Amygdala (tissue), 56 donors: ENCODE results near the gene TMC1.

Experiments used
- DNase-seq, 56 donors: peaks; one replicate each; lab custom pipeline; 2025; lab: John Stamatoyannopoulos, UW

The TMC1 gene

DNA sequence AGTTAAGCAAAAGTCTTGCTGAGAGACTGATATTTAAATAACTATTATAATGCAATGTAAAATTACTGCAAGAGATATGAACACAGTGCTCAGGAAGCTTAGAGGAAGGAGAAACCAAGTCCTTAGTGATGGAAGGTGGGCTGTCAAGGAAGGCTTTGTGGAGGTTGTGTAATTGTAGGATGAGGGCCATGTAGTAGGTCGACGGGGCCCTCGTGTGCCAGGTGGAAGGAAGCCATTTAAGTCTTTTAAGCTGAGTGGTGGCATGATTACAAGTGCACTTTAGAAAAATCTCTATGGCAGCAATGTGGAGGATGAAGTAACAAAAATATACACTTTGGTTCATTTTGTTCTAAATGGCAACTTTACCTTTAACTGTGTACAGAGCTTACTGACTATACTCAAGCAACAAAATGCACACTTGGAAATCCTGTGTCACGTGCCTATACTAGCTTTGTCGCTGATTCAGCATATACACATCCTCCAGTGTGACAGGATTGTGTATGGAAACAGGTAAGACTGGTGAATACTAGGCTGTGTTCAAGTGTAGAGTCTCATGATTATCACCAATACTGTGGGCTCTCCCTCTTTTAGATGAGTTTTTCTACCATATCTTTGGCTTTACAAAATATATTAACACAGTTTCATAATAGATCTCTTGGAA lies 78.6 kb downstream of the TMC1 start:
- no peak for DNase-seq

DNA sequence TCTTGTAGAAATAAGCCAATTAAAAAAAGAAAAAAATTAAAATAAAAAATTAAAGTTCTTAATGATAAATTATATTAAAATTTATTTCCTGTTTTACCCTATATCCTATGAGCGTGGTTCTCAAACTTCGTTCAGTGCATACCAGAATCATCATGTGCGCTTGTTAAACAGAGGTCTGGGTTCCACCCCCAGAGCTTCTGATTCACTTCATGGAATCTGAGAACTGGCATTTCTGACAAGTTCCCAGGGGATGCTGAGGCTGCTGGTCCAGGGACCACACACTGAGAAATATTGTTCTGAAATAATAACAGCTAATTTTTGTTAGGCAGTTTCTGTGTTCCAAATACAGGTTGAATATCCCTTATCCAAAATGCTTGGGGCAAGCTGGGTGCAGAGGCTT lies 79.3 kb downstream of the TMC1 start:
- no peak for DNase-seq

DNA sequence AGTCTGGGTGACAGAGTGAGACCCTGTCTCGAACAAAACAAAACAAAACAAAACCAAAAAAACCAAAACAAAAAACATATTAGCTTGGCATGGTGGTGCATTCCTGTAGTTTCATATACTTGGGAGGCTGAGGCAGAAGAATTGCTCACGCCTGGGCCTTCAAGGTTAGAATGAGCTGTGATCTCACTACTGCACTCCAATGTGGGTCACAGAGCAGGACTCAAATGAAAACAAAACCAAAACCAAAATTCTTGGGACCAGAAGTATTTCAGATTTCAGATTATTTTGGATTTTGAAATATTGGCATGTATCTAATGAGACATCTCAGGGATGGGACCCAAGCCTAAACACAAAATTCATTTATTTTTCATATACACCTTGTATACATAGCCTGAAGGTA lies 80.2 kb downstream of the TMC1 start:
- no peak for DNase-seq

DNA sequence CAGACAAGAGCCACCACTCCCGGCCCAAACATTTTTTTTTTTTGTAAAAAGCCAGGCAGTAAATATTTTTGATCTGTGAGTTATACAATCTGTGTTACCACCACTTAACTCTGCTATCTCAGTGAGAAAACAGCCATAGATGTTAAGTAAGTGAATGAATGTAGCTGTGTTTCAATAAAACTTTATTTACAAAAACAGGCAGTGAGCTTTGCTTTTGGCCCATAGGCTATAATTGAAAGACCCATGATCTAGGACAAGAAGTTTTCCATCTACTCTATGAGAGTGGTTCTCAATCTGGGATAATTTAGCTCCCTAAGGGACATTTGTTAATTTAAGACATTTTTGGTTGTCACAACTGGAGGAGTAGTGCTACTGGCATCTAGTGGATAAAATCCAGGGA lies 91.0 kb downstream of the TMC1 start:
- DNase-seq: no peak

DNA sequence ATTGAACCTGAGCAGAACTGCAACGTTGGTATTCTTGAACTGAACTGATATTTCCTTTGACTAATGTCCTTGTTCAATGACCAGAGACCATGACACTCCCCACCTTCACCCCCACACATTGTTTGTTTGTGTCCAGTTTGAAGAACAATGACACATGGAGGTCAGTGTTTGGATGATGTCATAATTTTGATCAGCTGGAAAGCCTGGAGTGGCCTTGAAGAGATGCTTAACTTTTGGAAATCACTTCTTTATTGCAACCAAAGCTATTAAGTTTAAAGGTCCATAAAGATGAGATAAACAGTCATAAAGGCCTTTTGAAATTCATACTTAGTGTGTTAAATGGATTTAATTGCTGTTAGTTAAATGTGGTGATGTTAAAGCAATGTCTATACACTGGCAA lies 92.7 kb downstream of the TMC1 start:
- DNase-seq: no peak

DNA sequence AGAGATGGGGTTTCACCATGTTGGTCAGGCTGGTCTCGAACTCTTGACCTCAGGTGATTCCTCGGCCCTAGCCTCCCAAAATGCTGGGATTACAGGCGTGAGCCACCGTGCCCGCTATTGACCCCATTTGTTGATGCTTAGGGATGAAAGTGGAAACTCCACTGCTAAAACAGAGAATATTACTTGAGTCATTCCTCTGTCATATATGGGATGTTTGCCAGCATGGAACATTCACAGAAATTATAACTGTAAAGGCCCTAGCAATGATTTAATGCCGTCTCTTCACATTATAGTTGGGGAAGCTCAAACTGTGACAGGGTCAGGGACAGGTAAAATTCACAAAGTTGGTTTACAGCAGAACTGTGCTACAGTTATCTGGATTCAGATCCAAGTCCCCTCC lies 94.5 kb downstream of the TMC1 start:
- DNase-seq: no peak

DNA sequence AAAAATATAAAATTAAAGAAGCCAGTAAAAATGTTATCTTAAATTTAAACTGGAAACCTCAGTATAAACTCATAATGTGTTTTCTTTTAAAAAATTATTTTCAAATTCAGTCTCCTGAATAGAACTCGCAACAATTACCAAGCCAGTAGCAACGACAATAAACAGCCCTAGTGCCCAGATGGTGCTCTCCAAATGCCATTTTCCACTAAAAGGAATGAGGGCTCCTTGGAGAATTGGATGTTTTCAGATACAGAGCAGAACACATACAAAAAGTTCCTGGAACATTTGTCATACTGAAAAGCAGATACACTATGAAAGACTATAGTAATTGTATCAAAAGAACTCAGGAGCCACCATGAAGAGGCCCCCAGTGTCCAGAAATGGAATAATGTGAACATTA lies 97.4 kb downstream of the TMC1 start:
- no peak for DNase-seq

DNA sequence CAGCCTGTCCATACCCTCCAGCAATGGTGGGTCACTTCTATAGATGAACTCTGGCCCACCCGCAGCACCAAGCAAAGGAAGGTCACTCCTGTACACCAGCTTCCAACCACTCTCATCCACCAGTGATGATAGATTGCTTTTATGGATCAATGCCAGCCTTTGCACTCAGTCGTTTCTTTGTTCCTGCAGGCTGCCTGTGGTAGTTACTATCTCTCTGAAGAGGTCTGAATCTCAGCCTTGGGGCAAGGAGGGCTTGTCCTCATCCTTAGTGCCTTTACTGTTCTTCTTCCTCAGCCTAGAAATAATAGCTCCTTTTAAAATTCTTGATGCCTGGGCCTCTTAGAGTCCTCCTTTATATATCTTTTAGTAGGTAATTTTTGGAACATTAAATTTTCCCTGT lies 100.8 kb downstream of the TMC1 start:
- no peak for DNase-seq

DNA sequence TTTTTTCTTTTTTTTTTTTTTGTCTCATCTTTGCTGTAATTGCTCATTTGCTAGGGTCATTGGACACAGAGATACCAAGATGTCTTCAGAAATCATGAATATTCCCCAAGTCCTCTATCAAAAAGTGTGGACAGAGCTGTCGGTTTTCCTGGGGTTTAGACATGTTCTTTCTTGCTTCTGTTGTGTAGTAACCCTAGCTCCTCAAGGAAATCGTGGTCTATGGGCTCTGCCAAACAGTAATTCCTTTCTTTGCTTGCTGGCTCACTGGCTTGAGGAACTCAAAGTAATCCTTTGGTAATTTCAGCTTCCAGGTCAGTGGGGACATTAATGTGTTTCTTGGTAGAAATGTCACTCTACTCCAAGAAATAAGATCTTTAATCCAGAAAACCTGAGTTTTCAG lies 101.7 kb downstream of the TMC1 start:
- DNase-seq: peak in 1 of 56 donors; percentile 2

DNA sequence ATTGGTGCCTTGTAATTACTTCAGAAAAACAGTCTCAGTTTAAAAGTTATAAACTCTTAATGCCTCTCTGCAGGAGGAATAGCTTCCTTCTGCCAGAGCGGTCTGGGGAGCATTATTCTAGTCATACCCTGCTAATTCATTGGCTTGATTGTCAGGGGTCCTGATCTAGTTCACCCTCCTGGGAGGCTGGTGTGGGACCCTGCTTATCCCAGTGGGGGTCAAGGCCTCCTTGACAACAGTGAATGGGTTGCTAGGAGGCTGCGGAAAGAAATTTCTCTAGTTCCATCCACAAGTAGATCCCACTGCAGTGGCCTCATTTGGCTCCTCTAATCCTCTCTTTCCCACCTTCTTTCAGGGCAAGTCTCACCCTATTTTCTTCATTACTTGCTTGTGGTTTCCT lies 105.7 kb downstream of the TMC1 start:
- DNase-seq: peak in 6 of 56 donors; percentile 1 to 9 (median 4)

DNA sequence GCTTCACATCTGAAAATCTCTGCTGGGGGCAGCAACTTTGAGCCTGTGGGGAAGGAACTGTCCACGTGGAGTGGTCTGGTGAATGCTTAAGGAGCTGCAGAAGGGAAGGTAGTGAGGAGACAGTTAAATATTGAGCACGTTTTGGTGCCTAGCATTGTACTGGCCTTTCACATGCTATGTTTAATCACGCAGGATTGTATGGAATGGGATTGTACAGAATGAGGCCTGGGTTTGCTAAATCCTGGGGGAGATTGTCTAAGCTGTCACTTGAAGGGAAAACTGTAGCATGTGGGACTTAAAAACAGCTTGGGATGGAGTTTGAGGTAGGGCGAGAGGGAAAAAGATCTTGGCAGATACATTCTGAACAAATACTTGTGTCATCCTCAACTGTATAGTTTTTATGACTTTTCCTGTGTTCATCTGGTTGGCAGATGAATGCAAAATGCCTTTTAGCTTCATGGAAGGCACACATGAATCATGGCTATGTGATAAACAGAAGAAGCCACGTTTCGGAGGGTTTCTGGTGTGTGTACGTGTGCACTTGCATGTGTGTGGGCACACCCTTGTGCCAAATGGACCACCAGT lies 106.6 kb downstream of the TMC1 start:
- DNase-seq: no peak

DNA sequence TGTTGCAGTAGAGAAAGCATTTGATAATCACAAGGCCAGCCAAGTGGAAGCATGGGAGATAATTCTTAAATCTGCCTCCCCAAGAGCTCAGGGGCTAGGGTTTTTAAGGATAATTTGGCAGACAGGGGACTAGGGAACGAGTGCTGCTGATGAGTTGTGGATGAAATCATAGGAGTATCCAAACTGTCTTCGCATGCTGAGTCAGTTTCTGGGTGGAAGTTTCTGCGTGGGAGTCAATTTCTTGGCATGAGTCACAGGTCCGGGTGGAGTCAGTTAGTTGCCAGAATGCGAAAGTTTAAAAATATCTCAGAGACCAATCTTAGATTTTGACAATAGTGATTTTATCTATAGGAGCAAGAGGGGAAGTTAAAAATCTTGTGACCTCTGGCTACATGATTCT lies 112.6 kb downstream of the TMC1 start:
- peak in 11 of 56 donors; percentile 1 to 58 (median 14) for DNase-seq

DNA sequence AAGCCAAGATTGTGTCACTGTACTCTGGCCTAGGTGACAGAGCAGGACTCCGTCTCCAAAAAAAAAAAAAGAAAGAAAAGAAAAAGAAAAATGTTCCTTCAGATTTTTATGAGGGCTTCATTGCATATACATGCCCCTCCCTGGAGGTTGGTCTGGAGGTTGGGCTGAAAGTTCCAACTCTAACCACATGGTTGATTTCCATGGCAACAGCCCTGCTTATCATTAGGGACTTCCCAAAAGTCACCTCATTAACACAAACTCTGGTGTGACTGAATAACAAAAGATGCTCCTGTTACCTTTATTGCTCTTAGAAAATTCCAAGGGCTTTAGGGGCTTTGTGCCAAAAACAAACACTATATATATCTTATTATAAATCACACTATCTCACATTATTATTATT lies 113.8 kb downstream of the TMC1 start:
- no peak for DNase-seq

DNA sequence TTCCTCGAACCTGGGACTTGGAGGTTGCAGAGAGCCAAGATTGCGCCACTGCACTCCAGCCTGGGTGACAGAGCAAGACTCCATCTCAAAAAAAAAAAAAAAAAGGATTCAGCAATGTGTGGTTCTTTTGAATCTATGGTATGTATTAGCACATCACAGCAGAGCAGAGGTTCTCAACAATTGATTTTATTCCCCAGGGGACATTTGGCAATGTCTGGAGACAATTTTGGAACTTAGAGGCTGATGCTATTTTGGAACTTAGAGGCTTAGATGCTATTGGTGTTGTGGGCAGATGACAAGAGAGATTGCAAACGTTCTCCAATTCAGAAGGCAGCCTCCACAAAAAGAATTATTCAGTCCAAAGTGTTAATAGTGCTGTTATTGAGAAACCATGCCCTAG lies 115.2 kb downstream of the TMC1 start:
- no peak for DNase-seq

DNA sequence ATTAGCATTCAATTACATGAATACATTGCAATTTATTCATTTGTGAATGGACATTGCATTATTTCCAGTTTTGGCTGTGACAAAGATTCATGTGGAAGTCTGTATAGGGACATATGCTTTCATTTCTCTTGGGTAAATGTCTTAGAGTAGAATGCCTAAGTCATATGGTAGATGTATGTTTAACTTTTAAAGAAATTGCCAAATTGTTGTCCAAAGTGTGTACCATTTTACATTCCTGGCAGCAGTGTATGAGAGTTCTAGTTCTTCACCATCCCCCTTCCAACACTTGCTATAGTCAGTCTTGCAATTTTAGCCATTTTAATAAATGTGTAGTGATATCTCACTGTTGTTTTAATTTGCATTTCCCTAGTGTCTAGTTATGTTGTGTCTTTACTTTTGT lies 122.2 kb downstream of the TMC1 start:
- no peak for DNase-seq

DNA sequence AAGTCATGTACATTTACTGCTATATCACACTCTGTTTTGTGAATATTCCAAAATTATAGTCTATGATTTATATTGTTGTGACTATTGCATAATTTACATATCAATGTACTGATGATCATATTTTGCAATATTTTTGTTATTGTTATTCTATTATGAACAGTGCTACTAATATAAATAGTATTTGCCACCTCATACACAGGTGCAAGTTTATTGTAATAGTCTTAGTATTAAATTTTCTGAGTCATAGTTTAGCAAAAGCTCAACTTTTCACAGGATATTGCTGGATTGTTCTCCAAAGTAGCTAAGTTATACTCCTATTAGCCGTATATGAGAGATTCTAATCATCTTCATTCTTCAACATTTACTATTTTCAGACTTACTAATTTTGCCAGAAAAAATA lies 124.7 kb downstream of the TMC1 start:
- no peak for DNase-seq

DNA sequence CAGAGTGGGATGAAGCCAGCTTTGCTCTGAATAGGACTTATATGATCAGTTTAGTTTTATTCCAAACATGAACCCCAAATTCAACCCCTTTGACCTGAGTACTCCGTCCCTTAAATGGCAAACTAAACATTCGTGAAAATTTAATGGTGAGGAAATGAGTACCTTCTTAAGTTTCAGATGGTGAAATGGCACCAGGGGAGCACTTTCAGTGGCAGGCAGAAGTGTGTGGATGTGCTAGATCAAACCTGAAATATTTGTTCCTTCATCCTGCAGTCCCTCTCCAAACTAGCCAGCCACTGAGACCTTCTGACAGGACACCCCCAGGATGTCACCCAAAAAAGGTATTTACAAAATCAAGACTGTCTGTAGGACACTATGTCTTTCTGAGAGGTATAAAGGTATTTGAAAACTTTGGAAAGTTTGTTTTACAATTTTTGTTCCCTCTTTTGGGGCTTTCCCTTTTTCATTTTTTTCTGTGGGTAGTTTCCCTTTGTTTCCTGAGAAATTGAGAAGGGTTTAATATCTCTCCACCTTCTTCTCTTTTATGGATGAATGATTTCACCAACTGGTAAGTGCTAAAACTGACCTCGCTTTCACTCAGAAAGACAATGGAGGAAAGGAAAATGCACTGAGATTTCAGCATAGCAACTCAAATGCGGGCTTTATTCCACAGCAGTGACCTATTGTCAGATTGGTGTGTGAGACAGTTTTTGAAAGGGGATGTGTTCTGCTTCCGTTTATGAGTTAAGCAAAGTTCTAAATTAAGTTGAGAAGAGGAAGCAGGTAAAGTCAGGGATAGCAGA lies 127.1 kb downstream of the TMC1 start:
- DNase-seq: no peak

DNA sequence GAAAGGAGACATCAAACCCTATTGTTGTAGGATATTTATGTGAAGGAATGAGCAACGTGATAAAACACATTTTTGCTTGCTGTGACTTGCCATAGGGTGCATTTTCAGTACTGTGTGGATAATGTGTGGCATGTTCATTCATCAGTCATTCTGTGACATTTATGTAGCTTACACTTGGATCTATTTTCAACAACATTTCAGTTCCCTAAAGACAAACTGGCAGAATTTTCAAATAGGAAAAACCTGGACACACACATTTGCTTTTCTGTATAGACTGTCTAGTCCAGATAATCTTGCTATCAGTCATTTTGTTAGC lies 127.7 kb downstream of the TMC1 start:
- no peak for DNase-seq

DNA sequence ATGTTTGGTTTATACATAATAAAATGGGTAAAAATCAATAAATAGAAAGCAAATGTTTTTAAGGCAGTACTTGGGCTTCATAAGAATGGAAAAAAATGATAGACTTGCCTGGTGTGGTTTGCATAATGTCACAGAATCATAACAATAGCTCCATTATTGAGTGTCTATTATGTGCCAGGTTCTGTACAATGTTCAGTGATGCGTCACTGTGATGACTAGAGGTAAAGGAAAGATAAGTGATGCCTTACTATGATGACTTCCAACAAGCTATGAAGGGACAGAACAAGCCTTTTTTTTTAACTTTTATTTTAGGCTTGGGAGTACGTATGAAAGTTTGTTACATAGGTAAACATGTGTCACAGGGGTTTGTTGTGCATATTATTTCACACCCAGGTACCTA lies 128.8 kb downstream of the TMC1 start:
- no peak for DNase-seq

DNA sequence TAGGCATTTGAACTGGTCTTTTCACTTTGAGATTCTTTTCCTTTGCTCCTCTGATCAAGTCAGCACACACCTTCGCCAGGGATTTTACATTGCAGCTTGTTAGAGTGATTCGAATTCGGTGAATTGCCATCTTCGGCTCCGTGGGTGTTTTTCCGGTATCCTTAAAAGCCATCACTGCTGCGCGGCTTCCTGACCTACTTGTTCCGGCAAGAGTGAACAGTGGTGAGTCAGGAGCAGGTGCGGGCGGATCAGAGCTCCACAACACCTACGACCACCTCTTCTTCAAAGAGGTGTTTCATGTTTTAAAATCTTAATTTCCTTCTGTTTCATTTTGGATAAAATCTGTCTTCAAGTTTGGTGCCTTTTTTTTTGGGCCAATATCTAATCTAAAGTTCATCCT lies 134.6 kb downstream of the TMC1 start:
- peak in 1 of 56 donors; percentile 0 for DNase-seq

DNA sequence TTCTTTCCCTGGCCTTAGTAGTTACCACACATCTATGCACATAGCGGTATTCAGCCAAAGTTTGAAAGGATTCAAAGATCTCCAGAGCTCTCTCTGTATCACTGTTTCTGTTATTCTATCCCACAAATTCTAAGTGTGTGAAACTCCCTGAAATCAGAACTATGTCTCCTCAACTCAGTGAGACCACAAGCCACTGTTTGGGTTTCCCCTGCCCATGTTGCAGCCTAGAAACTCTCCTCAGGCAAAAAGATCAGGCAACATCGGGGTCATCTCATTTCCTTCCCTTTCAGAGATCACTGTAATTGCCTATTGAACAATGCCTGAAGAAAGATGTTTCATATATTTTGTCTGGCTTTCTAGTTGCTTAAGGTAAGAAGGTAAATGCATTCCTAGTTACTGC lies 135.6 kb downstream of the TMC1 start:
- no peak for DNase-seq

DNA sequence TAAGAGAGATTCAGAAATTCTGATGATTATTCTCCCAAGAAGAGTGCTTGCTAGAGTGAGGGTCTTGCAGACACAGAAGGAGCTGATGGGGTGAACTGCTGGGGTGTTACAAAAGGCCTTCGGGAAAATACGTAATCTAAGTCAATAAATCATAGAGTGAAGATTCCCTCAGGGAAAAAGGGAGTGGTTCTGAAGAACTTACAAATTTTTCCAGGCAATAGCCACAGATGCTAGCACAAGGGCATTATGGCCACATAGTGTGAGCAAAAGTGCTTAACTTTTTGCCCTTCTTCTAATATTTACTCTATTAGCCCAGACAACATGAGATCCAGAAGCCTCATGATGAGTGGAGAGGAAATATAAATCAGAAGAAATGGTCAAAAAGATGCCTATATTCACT lies 137.3 kb downstream of the TMC1 start:
- no peak for DNase-seq
